ENCODE measurements around the gene FAM240B.

FAM240B gene

GRCh38 chr9:38668791-38669466 is 51.0 kb downstream of the FAM240B start:
- no peak for DNase-seq (ENCODE audit: low read depth)

- DNase-seq (ENCODE audit: low read depth), result peak; percentile 38
Observed at GRCh38 chr9:38662763-38663593, 57.0 kb downstream of the FAM240B start.

DNA sequence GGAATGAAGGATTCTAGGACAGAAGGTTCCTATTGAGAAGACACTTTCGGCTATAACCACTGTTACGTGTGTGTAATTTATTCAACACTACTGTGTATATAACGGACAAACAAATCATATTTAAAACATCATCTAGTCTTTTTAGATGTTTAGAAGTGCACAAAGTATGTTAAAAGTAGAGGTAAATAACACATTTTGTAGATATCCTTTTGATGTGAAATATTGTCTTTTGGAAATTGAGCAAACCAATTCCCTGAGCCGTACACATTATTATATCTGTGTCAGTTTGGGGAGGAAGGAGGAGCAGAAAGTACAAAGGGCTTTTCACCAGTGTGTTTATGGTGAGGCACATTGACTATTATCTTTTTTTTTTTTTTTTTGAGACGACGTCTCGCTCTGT is 60.4 kb downstream of the FAM240B start:
- no peak for DNase-seq (ENCODE audit: low read depth)

DNA sequence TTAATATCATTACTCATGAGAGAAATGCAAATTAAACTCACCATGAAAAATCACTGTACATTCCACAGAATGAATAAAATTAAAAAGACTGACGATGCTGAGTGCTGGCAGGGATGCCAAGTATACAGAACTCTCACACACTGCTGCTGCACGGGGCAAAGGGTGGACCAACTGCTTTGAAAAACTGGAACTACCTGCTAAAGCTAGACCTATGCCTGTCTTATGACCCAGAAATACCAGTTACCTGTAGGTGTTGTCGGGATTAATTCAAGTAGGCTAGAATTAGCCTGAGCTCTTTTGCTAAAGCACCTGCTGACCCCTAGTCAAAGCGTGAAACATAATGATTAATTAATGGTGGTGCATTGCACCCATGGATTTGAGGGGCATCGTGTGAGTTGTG is 63.0 kb downstream of the FAM240B start:
- DNase-seq (ENCODE audit: low read depth), result no peak

DNA sequence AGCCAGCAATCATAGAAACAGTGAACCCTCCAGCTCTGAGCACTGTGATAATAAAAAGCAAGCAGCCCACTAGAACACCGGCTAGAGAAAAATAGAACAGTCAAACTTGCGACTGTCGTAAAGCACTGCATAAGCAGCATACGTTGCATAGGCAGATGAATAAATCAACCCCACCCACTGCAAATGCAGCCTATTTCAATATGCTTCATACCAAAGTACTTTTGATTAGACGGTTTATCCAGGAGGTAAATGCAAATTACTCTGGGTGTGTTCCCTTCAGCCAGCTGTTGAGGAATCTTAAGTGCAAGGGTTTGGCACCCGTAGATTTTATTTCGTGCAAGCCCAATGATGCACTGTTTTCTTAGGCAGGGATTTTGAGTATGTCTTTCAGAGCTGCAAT is 67.4 kb downstream of the FAM240B start:
- no peak for DNase-seq (ENCODE audit: low read depth)

DNA sequence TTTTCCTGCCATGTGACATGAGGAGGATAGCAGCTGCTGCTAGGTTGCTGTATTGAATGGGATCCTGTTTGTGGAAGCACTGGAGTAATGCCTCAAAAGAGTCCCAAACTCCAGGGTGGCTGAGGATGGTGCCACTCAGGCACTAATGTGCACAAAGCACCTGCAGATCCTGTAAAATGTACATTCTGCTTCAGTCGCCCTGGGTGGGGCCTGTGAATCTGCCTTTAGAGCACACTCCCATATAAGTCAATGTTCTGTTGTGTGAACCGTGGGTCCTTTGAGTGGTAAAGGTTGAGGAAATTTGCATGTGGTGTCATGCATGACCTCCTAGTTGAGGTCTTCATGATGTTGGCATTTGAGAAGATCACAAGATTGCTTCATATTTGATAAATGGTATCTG is 67.9 kb downstream of the FAM240B start:
- no peak for DNase-seq (ENCODE audit: low read depth)

GRCh38 chr9:38651400-38652042 is 68.4 kb downstream of the FAM240B start:
- no peak for DNase-seq (ENCODE audit: low read depth)

- DNase-seq (ENCODE audit: low read depth), result no peak
Observed at GRCh38 chr9:38650564-38650963, 69.4 kb downstream of the FAM240B start.

- no peak for DNase-seq (ENCODE audit: low read depth)
Observed at GRCh38 chr9:38649731-38650363, 70.1 kb downstream of the FAM240B start.

GRCh38 chr9:38644601-38645000 is 75.3 kb downstream of the FAM240B start:
- DNase-seq (ENCODE audit: low read depth), result no peak
